Thyroid gland (tissue), 4 donors: ENCODE data around the gene TREH. TPM values are rescaled to one million over a fixed set of nuclear protein-coding genes. Genes with fewer than 3 reads are reported as not detected.

Experiments used
- DNase-seq, 2 donors: peaks; one replicate each; pipeline ENCODE4 v3.0.0-alpha.2; 2019
- H3K27ac ChIP-seq, 3 donors: fragments of 200-600 bp; sonication (generic); 1 replicate in 2 of 3; 2 replicates in 1 of 3; pipeline ENCODE4 v1.5.1; 2016 to 2019; ENCODE audit warnings: mild to moderate bottlenecking in 1 of 3, moderate library complexity in 1 of 3
- H3K27me3 ChIP-seq: fragments of 200-600 bp; sonication (generic); one replicate; pipeline ENCODE4 v1.5.1; 2019
- H3K36me3 ChIP-seq, 2 donors: fragments of 200-600 bp; sonication (generic); one replicate each; pipeline ENCODE4 v1.5.1; 2016 to 2019
- H3K4me1 ChIP-seq, 2 donors: fragments of 200-600 bp; sonication (generic); one replicate each; pipeline ENCODE4 v1.5.1; 2017 to 2019
- H3K4me3 ChIP-seq, 3 donors: fragments of 200-600 bp; sonication (generic); replicated peaks in 1 of 3; 1 replicate in 2 of 3; 2 replicates in 1 of 3; pipeline ENCODE4 v1.5.1; 2016; ENCODE audit warnings: mild to moderate bottlenecking in 1 of 3
- H3K9me3 ChIP-seq: fragments of 200-600 bp; sonication (generic); one replicate; pipeline ENCODE4 v1.5.1; 2017
- CTCF ChIP-seq, 6 experiments: fragments of 200-600 bp in 3 of 6; fragments of 450-650 bp in 3 of 6; sonication (generic) in 3 of 6; IDR thresholded peaks; one replicate each; pipeline ENCODE4 v1.5.1; 2016 to 2019; ENCODE audit warnings: antibody characterized with exemption in 6 of 6, mild to moderate bottlenecking in 2 of 6, inconsistent platforms in 1 of 6, moderate library complexity in 1 of 6
- POLR2A ChIP-seq, 2 donors: fragments of 450-650 bp; IDR thresholded peaks; one replicate each; pipeline ENCODE4 v1.6.1; 2017; ENCODE audit warnings: antibody characterized with exemption in 2 of 2, mild to moderate bottlenecking in 2 of 2, moderate library complexity in 1 of 2
- WGBS, 2 donors: methylation state at CpG; one replicate each; pipeline ENCODE4 v1.1.5; 2017; 5-methylcytosine and 5-hydroxymethylcytosine counted together
- intact Hi-C: fragments of 100-400 bp; cut with DNase I; formaldehyde crosslinking; loops from one replicate; pipeline ENCODE4 v1.15.1; 2023
- total RNA-seq, 4 donors: library from RNA; depleted of rRNA; stranded (reverse); fragments of >200 nt; gene quantifications; one replicate each; pipeline ENCODE4 v1.2.3, GENCODE V29; 2016

Gene TREH
- total RNA-seq, 4 donors from 2014 or later = not detected

GRCh38 chr11:118671254-118671653, 8.2 kb downstream of the TREH start:
- TF ChIP-seq CTCF (IDR thresholded peaks at IDR 0.05) = no peak
- no peak for TF ChIP-seq POLR2A (IDR thresholded peaks at IDR 0.05)
- H3K27ac ChIP-seq = no peak overlapping the region
- no peak overlapping the region for H3K4me3 ChIP-seq
- H3K9me3 ChIP-seq = no peaks in the 10 kb centered on the region
- intact Hi-C loops = no loop called here
- DNase-seq = no peak
- H3K4me1 ChIP-seq = no peaks in the 10 kb centered on the region
- 91 to 94% methylated on average over 2 of the region's 2 CpGs for WGBS, 2 donors
- no peaks in the 10 kb centered on the region for H3K36me3 ChIP-seq
- no peaks in the 10 kb centered on the region for H3K27me3 ChIP-seq

DNA sequence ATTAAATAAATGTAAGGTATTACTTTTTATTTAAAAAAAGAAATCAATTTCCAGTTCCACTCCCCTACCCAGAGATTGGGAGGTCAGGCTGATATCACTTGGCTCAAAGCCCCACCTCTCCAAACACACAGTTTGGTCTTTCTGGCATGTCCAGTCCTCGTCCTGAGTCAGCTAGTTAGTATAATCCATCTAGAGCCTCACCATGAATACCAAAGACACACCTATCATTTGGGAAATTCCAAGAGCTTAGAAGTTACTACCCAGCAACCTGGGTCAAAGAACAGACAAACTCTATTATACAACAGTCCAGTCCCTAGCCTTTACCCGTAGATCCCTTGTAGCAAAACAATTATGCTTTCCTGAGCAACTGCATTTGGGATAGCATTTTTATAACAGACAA, 9.4 kb downstream of the TREH start:
- 62 to 72% methylated on average over 2 of the region's 2 CpGs for WGBS, 2 donors
- TF ChIP-seq POLR2A (IDR thresholded peaks at IDR 0.05) (no peak), CTCF (IDR thresholded peaks at IDR 0.05) (no peak)
- Histone ChIP-seq H3K36me3 (no peaks in the 10 kb centered on the region), H3K27me3 (no peaks in the 10 kb centered on the region), H3K4me1 (no peaks in the 10 kb centered on the region), H3K9me3 (no peaks in the 10 kb centered on the region), H3K27ac (no peak overlapping the region), H3K4me3 (no peak overlapping the region)
- intact Hi-C loops = no loop called here
- no peak for DNase-seq

DNA sequence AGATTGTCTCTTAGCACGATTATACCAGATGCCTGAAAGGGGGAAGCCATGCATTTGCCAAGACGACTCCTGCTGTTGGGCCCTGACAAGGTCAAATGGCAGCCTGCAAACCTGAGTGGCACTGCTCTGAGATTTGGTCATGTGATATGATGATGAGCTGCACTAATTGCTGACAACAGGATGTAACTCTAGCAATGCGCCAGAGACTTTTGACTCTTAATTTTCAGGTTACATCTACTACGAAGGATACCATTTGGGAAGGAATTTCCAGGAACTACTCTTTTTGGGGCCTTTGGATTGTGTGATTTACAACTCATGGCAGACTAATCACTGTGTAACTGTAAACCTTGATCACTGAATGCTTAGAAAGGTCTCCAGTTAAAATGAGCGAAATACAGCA, 13.1 kb downstream of the TREH start:
- no peaks in the 10 kb centered on the region for H3K4me1 ChIP-seq
- H3K4me3 ChIP-seq = no peak overlapping the region
- H3K27ac ChIP-seq = no peak overlapping the region
- H3K9me3 ChIP-seq = no peaks in the 10 kb centered on the region
- intact Hi-C loops = no loop called here
- no peak for DNase-seq
- 90 to 93% methylated on average over 5 of the region's 5 CpGs for WGBS, 2 donors
- no peaks in the 10 kb centered on the region for H3K36me3 ChIP-seq
- TF ChIP-seq POLR2A (IDR thresholded peaks at IDR 0.05) (no peak), CTCF (IDR thresholded peaks at IDR 0.05) (no peak)
- no peaks in the 10 kb centered on the region for H3K27me3 ChIP-seq

DNA sequence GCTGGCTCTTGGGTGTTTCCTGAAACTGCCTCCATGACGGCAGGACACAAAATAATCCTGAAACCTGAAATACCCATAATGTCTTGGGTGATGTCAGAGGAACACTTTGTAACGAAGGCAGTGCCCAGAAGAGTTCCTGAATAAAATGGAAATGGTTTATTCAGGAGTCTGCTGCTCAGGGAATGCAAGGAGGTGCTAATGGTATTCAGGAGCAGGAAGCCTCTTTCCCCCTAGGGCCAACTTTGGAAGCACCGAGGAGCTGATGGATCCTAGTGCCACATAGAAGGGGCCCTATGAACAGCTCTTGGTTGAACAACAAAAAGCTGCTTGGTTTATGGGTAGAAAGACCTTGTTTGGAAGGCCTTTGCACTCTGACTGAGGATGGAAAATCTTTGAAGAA, 15.5 kb downstream of the TREH start:
- H3K27ac ChIP-seq = no peak overlapping the region
- no peaks in the 10 kb centered on the region for H3K36me3 ChIP-seq
- no peak overlapping the region for H3K4me3 ChIP-seq
- no peak for TF ChIP-seq CTCF (IDR thresholded peaks at IDR 0.05)
- TF ChIP-seq POLR2A (IDR thresholded peaks at IDR 0.05) = no peak
- 90 to 97% methylated on average over 3 of the region's 3 CpGs for WGBS, 2 donors
- no peaks in the 10 kb centered on the region for H3K27me3 ChIP-seq
- DNase-seq = no peak
- peaks cover 0 to 12% of the 10 kb centered on the region in 2 donors for H3K4me1 ChIP-seq
- no peaks in the 10 kb centered on the region for H3K9me3 ChIP-seq
- intact Hi-C loops = no loop called here

- Histone ChIP-seq H3K4me1 (peaks cover 0 to 18% of the 10 kb centered on the region in 2 donors), H3K4me3 (no peak overlapping the region), H3K27me3 (no peaks in the 10 kb centered on the region), H3K27ac (no peak overlapping the region), H3K9me3 (no peaks in the 10 kb centered on the region), H3K36me3 (no peaks in the 10 kb centered on the region)
- WGBS, 2 donors = 89 to 92% methylated on average over 4 of the region's 4 CpGs
- intact Hi-C loops = no loop called here
- no peak for DNase-seq
- TF ChIP-seq POLR2A (IDR thresholded peaks at IDR 0.05) (no peak), CTCF (IDR thresholded peaks at IDR 0.05) (no peak)
Measured at GRCh38 chr11:118663381-118663780, 16.1 kb downstream of the TREH start.
